Dermis blood vessel endothelial cell (primary cell): ENCODE measurements around the gene SMURF2. TPM values are rescaled to one million over a fixed set of nuclear protein-coding genes. Genes with fewer than 3 reads are reported as not detected.
A peak's percentile ranks its signal among the peaks of the same experiment; 100 is the strongest.
"Not testable (repeated sequence)": the region's sequence is repeated elsewhere in the genome, so short reads cannot be mapped to it uniquely, and the experiment has no call there.

Experiments
- DNase-seq: peaks from one replicate; pipeline ENCODE4 v3.0.0; 2010
- total RNA-seq: library from RNA; depleted of rRNA; stranded (reverse); fragments of >200 nt; gene quantifications from 2 replicates; pipeline ENCODE4 v1.2.3, GENCODE V29; 2014

SMURF2 gene
- 124 and 150 TPM in 2 replicates for total RNA-seq

- DNase-seq: peak; percentile 78
Measured at GRCh38 chr17:64661976-64662773, at the start of gene SMURF2. SMURF2 (minus strand) TSS chr17:64662307; CDS start chr17:64661880, 427 bp downstream.

- DNase-seq: peak; percentile 41
Measured at GRCh38 chr17:64709481-64709880, 47.4 kb upstream of the SMURF2 start.

GRCh38 chr17:64707050-64707591 lies 45.0 kb upstream of the SMURF2 start:
- DNase-seq: peak; percentile 100

GRCh38 chr17:64706224-64707049 lies 44.3 kb upstream of the SMURF2 start:
- DNase-seq: no peak

GRCh38 chr17:64702815-64703214 lies 40.7 kb upstream of the SMURF2 start:
- no peak for DNase-seq

GRCh38 chr17:64698725-64699124 lies 36.6 kb upstream of the SMURF2 start:
- DNase-seq: no peak

GRCh38 chr17:64694207-64694606 lies 32.1 kb upstream of the SMURF2 start:
- peak; percentile 94 for DNase-seq

GRCh38 chr17:64692187-64692586 lies 30.1 kb upstream of the SMURF2 start:
- DNase-seq: no peak

- no peak for DNase-seq
Measured at GRCh38 chr17:64689106-64689505, 27.0 kb upstream of the SMURF2 start.

GRCh38 chr17:64688481-64688880 lies 26.4 kb upstream of the SMURF2 start:
- DNase-seq: no peak

GRCh38 chr17:64687961-64688360 lies 25.9 kb upstream of the SMURF2 start:
- no peak for DNase-seq

- no peak for DNase-seq
Measured at GRCh38 chr17:64687376-64687775, 25.3 kb upstream of the SMURF2 start.

- no peak for DNase-seq
Measured at GRCh38 chr17:64686705-64687104, 24.6 kb upstream of the SMURF2 start.

GRCh38 chr17:64685705-64686104 lies 23.6 kb upstream of the SMURF2 start:
- DNase-seq: no peak

- DNase-seq: no peak
Measured at GRCh38 chr17:64683796-64684195, 21.7 kb upstream of the SMURF2 start.

GRCh38 chr17:64682261-64683181 lies 20.4 kb upstream of the SMURF2 start:
- DNase-seq: peak; percentile 67

GRCh38 chr17:64679710-64680216 lies 17.7 kb upstream of the SMURF2 start:
- no peak for DNase-seq

- no peak for DNase-seq
Measured at GRCh38 chr17:64676763-64677162, 14.7 kb upstream of the SMURF2 start.

GRCh38 chr17:64670843-64671590 lies 8.9 kb upstream of the SMURF2 start:
- not testable (repeated sequence) for DNase-seq

GRCh38 chr17:64667807-64668721 lies 6.0 kb upstream of the SMURF2 start:
- DNase-seq: peak; percentile 51
